Fibroblast of mammary gland (primary cell): ENCODE measurements around the gene TECPR2.
"Not testable (repeated sequence)": the region's sequence is repeated elsewhere in the genome, so short reads cannot be mapped to it uniquely, and the experiment has no call there.

Source experiments
- DNase-seq: peaks from one replicate; pipeline ENCODE4 v3.0.0-alpha.2; 2010; ENCODE audit warnings: low read depth
- H3K4me3 ChIP-seq: 2 replicates; pipeline ENCODE4 v1.5.1; 2011; ENCODE audit warnings: low read depth, mild to moderate bottlenecking, low read length, moderate library complexity; ENCODE audit not compliant: control insufficient read depth
- TF ChIP-seq, protein P1 (sequence below): conservative IDR thresholded peaks from 2 replicates; pipeline ENCODE4 v1.5.1; 2011; ENCODE audit warnings: low read depth, low read length, inconsistent platforms; ENCODE audit not compliant: control insufficient read depth, insufficient read depth

The TECPR2 gene

DNA sequence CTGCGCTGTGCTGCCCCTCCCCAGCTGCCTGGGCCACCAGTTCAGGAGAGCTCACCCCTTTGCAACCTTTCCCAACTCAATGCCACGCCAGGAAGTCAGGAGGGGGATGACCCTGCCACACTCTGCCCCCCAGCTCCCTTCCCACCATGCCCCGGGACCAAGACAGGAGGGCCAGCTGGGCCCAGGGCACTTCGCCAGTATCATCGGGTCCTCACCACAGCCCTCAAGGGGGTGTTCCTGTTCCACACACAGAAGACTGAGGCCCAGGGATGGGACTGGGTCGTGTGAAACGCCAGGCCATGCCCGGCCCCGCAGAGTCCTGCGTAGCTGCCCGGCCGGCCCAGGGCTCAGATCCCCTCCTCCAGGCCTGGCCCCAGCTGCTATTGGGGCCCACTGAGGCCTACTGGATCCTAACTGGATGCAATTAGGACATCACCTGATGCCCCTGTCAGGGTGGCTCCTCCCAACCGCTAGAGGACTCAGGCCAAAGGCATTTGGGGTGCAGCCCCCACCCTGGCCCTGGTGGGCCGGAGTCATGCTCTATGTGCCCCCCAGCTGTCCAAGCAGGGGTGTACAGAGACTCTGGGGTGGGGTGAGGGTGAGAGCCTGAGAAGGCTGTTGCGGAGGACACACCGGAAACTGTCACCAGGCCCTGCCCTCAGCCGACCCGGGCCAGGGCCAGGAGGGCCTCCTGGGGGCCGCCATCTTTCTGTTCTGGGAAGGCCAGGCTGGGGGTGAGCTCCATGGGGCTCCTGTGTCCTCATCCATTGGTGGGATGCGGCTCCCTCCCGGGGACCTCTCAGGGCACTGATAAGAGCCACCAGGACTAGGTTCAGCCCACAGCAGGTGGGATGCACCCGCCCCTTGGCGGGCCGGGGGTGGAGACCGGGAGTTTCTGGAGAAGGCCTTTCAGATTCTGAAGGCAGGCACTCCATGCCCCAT, 176.1 kb downstream of the TECPR2 start:
- TF ChIP-seq, protein P1, sequence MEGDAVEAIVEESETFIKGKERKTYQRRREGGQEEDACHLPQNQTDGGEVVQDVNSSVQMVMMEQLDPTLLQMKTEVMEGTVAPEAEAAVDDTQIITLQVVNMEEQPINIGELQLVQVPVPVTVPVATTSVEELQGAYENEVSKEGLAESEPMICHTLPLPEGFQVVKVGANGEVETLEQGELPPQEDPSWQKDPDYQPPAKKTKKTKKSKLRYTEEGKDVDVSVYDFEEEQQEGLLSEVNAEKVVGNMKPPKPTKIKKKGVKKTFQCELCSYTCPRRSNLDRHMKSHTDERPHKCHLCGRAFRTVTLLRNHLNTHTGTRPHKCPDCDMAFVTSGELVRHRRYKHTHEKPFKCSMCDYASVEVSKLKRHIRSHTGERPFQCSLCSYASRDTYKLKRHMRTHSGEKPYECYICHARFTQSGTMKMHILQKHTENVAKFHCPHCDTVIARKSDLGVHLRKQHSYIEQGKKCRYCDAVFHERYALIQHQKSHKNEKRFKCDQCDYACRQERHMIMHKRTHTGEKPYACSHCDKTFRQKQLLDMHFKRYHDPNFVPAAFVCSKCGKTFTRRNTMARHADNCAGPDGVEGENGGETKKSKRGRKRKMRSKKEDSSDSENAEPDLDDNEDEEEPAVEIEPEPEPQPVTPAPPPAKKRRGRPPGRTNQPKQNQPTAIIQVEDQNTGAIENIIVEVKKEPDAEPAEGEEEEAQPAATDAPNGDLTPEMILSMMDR, result no peak
- DNase-seq, result no peak
- H3K4me3 ChIP-seq, result no peak overlapping the region

GRCh38 chr14:102539544-102540314, 177.0 kb downstream of the TECPR2 start:
- TF ChIP-seq, protein P1, result no peak
- DNase-seq, result peak; percentile 71
- H3K4me3 ChIP-seq, result no peak overlapping the region

GRCh38 chr14:102540315-102541028, 177.7 kb downstream of the TECPR2 start:
- TF ChIP-seq, protein P1, result no peak
- H3K4me3 ChIP-seq, result no peak overlapping the region
- peak; percentile 24 for DNase-seq

- DNase-seq, H3K4me3 ChIP-seq: not testable (repeated sequence)
These were observed 178.3 kb downstream of the TECPR2 start for GRCh38 chr14:102541029-102541491.

DNA sequence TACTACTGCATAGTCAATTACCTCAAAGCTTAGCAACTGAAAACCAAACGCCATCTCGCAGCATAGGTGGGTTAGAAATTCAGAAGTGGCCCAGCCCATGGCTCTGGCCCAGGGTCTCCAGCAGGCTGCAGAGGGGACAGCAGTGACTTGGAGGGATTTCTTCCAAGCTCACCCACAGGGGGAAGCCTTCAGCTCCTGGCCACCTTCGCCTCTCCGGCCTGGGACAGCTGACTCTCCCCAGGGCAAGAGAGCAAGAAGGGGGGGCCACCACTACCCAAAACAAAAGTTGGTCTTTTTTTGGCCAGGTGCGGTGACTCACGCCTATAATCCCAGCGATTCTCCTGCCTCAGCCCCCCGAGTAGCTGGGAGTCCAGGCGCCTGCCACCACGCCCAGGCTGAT, 179.0 kb downstream of the TECPR2 start:
- TF ChIP-seq, protein P1, result no peak
- no peak for DNase-seq
- no peak overlapping the region for H3K4me3 ChIP-seq

GRCh38 chr14:102544046-102544746, 181.5 kb downstream of the TECPR2 start:
- no peak for DNase-seq
- TF ChIP-seq, protein P1, result no peak
- no peak overlapping the region for H3K4me3 ChIP-seq
